Caki2 (cell line): ENCODE data around the gene KIAA1671. TPM values are rescaled to one million over a fixed set of nuclear protein-coding genes. Genes with fewer than 3 reads are reported as not detected.

Source experiments
- DNase-seq: peaks from one replicate; pipeline ENCODE4 v3.0.0-alpha.2; 2015; ENCODE audit warnings: low read depth
- in situ Hi-C: cut with HindIII; loops from 2 replicates; pipeline ENCODE4 v1.10.0; 2016; ENCODE audit warnings: low sequenced_read_pairs, low pct_unique_long_range_greater_than_20kb, mixed read lengths
- total RNA-seq: library from RNA; depleted of rRNA; stranded (reverse); fragments of >200 nt; shearing (Covaris generic); gene quantifications from 2 replicates; pipeline ENCODE4 v1.2.3, GENCODE V29; 2014; ENCODE audit warnings: low replicate concordance

Gene KIAA1671
- total RNA-seq, 1 experiment from 2014 or later: 11.7 TPM

DNA sequence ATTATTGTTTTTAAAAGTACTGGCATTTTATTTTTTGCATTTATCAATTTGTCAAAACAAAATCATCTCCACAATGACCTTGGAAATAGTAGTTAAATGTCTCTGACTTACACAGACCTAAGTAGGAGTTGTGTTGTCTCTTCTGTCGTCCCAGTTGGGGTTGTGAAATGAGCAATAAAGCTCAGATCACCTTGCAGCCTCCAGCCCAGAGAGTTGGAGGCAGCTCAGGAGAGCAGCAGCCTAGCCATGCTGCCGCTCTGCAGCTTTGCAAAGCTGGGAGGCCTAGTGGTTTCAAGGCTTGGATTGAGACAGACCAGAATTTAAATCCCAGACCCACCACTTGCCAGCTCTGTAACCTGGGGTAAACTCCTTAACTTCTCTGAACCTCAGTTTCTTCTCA is 181.9 kb downstream of the KIAA1671 start:
- no peak for DNase-seq
- in situ Hi-C loops: no loop called here

DNA sequence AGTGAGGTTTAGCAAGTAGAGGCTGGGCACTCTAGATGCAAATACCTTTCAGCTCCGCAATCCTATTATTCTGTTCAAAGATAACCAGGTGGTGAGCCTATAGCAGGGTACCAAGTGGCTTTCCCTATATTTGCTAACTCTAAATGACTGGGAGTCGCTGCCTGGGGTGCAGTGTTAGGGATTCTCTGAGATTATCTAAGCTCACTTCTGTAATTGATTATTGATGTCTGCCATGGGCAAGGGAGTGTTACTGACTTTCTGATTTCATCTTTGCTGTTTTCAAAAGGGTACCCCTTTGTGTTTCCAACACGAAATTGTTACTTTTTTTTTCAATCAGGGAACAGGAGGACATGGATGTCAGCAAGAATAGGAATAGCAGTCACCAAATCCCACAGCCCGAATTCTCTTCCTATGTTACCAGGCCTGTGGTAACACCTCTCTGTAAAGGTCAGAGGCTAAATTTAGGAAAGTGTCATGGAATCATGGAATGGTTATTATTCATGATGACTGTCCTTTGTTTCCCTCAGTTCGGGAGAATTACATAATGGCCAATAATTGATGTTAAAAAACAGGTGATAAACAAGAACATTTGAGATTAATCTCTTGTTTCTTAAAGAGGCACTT is 184.5 kb downstream of the KIAA1671 start:
- no peak for DNase-seq
- in situ Hi-C loops: no loop called here

DNA sequence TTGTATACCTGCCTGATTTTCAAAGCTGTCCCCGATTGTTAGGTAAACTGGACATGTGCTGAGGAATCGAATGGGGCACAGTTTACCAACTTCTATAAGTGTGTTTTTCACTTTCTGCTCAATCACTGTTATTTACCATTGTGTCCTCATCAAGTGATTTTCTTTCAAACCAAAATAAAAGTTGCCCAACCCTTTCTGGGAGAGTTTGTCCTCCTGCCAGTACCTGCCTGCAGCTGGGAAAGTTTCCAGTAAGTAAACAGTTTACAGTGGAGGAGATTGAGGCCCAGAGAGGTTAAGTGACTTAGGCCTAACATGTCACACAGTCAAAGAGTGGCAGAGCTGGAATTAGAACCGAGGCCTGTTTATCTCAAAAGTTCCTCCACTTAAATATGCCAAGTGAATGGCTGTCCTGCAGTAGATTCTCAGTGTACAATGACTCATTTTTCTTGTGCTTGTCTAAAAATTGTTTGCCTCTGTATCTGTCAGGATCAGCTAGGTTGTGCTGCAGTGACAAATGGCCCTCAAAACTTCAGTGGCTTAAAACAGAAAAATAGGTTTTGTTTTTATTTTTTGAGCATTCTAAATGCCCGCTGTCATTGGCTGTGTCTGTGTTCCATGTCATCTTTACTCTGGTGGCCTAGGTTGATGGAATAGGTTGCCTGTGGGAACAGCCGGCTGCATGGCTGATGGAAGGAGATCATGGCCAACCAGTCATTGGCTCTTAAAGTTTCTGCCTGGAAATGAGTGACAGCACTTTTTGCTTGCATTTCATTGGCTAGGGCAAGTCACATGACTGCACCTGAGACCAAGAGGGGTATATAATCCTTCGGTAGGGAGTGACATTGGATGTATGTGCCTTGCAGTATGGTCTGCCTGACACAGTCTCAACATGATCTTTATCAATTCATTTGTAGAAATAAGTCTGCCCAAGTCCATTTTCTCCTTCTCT is 185.3 kb downstream of the KIAA1671 start:
- in situ Hi-C loops: no loop called here
- DNase-seq: peak; percentile 13

DNA sequence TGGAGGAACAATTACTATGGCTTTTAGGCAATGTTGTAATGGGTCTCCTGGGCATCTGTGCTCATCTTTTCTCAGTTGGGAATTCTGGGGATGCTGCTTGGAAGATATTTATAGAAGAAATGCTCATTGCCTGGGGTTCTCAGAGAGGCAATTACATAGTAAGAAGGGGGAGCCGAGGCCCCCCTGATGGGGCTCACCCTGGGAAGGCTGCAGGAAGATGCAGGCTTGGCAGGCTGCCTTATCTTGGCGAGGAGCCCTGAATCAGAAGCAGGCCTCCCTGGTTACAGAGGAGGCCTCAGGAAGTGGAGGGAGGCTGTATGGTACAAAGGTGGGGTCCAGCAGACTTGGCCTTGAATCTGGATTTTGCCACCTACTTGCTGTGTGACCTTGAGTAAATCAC is 186.5 kb downstream of the KIAA1671 start:
- no peak for DNase-seq
- in situ Hi-C loops: no loop called here

DNA sequence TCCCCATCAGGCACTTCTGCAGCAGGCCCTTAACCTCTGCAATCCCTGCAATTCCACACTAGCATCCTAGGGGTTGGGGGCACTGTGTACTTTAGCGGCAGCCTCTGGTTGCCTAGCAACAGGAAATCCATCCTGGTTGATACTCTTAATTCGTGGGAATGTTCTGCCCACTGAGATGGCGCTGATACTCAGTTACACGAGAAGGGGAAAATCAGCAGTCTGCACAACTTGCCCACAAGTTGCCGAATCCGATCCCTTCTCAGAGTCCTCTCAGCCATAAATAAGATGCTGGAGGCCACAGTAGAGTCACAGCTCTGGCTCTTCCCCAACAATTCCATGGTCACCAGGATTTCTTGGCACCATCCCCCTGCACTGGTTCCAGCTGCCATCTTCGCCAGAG is 189.6 kb downstream of the KIAA1671 start:
- DNase-seq: no peak
- in situ Hi-C loops: no loop called here

DNA sequence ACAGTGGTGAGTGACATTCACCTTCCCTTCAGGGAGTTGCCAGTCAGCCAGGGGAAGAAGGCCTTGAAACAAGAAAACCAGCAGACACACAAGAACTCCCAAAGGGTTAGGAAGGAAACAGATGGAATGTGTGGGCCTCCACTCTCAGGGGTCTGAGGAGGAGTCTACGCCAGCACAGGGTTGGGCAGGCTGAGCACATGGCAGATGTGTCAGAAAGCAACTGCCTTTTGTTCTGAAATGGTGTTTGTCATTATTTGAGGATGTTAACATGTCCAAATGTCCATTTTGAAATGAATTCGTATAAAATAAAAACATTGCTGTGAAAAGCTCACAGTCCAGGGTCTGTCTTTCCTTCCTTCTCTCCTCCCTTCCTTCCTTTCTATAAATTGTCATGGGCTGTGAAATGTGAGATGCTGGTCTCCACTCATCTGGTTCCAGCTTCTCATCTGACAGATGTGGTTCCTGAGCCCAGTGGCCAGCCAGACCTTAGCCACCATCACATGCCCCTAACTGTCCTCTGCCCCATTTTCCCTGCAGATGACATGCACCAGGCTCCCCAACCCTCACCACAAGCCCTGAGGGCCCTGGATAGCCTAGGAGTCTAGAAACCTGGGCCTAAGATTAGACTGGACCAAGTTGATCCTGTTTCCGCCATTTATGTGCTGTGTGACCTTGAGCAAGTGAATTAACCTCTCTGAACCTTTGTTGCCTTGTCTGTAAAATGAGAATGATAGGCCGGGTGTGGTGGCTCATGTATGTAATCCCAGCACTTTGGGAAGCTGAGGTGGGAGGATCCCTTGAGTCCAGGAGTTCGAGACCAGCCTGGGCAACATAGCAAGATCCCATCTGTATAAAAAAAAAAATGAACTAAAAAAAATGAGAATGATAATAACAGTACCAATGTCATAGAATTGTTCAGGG is 190.9 kb downstream of the KIAA1671 start:
- in situ Hi-C loops: no loop called here

DNA sequence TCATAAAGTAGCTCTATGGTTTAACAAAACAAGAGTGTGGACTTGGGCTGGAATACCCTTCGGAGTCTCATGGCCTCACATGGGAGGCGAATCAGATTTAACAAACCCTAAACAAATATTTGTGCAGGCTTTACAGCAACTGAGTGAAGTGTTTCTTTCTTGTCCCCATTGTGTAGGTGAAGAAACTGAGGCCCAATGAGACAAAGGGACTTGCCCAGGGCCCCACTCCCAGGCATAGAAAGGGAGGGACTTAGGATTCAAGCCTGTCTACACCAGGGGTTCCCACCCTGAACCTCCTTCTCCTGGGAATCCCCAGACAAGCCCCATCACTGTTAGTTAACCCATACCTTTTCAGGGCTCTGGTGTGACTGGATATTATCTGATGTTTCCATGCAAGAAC is 192.0 kb downstream of the KIAA1671 start:
- in situ Hi-C loops: no loop called here
- DNase-seq: no peak

More for the DNA sequence above, 190.9 kb downstream of the KIAA1671 start:
- no peak for DNase-seq

DNA sequence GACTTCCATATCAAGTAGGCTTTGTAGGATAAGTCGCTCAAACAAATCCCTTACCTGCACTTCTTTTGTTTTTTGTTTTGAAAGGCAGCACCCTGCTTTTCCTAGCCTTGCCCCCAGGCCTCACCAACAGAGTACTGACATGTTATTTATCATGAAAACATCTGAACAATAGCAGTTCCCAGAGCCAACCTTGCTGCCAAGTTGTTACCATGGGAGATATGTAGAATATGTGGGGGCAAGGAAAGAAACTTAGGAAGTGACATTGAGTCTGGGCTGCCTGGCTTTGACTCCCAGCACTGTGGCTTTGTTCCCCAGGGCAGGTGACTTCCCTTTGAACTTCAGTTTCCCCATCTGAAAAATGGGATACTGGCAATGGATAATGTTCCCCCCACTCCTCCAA is 193.8 kb downstream of the KIAA1671 start:
- in situ Hi-C loops: no loop called here
- DNase-seq: no peak

DNA sequence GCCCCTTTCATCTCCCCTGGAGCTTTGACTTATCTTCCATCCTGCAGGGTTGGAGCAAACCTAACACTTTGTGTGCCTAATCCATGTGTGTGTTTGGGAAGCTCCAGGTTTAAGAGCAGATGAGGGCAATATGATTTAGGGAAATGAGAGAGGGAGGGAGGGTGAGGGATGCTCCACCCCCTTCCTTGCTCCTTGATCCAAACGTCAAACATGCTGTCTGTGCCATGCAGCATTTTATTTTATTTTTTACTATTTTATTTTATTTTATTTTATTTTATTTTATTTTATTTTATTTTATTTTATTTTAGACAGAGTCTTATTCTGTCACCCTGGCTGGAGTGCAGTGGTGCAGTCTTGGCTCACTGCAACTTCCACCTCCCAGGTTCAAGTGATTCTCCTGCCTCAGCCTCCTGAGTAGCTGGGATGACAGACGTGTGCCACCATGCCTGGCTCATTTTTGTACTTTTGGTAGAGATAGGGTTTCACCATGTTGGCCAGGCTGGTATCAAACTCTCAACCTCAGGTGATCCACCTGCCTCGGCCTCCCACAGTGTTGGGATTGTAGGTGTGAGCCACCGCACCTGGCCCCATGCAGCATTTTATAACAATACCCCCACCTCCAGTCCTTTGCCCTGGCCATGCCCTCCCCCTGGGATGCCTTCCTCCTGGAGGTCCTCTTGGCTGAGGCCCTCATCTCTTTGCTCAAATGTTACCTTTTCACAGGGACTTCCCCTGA is 194.6 kb downstream of the KIAA1671 start:
- in situ Hi-C loops: no loop called here
- DNase-seq: no peak

DNA sequence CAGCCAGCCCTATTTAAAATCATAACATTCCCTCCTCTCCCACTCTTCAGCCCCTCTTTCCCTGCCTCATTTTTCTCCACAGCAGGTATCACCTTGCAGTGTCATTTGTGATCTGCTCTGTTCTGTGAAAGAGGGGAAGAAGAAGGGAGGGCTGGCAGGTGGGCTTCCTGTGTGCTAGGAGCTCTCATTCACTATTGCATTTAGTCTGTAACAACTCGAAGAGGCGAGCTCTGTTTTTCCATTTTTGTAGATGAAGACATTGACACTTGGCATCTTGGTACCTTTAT is 195.1 kb downstream of the KIAA1671 start:
- in situ Hi-C loops: no loop called here
- no peak for DNase-seq

DNA sequence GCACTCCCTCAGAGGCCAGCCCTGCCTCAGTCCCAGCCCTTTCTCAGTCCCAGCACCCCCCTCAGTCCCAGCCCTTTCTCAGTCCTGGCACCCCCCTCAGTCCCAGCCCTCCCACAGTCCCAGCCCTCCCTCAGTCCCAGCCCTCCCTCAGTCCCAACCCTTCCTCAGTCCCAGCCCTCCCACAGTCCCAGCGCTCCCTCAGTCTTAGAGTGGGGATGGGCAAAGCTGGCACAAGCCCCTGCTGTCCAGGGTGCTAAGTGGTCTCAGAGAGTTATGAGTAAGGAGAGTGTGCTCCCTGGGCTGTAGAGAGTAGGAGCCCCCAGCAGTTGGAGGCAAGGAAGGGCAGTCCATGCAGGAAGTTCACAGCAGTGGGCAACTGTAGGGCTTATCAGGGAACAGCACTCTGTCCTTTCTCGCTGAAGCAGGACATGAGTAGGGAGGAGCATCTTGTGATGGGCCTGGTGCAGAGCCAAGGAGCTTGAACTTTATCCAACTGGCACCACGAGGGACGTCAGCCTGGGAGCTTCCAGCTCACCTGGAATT is 195.7 kb downstream of the KIAA1671 start:
- in situ Hi-C loops: no loop called here
- peak; percentile 25 for DNase-seq

DNA sequence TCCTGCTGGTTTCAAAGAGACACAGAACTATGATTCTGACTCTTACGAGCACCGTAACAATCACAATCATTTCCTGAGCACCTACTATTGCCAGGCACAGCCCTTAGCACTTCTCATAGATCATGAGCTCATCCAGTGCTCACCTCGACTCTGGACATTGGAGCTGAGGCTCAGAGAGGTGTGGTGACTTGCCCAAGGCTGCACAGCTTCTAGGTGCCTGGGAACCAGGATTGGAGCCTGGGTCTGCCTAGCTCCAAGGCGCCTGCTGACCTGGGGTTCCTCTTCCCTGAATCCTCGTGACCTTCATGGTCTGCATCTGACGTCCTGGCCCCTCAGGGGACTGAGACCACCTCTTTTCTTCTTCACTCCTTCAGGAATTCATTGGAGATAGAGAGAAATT is 196.5 kb downstream of the KIAA1671 start:
- in situ Hi-C loops: no loop called here
- DNase-seq: no peak

DNA sequence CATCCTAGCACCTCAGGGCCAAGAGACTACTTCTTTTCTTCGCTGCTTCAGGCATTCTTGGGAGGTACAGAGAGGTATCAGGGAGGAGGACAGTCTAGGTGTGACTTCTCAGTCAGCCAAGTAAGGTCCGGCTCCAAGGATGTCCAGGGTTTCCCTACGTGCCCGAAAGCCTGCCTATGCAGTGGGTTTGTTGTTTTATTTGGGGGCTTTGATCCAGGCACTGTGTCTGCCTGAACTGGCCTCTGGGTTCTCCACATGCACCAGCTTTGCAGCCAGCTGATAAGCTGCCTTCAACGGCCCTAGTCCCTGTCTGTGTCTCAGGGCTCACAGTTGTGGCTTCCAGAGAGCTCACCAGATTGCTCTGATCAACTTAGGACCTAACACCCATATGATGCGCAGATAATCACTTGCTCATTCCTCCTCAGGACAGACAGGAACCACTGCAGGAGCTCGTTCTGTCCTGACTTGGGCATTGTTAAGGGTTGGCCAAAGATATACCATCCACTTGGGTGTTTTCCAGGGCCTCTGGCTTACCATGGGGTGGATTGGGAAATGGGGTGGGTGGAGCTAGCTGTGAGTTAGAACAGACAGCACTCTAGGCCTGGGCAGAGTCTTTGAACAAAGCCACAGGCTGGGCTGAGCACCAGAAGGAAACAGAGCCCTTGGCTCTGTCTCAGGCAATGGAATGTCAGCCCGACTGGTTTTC is 201.6 kb downstream of the KIAA1671 start:
- DNase-seq: no peak
- in situ Hi-C loops: no loop called here

DNA sequence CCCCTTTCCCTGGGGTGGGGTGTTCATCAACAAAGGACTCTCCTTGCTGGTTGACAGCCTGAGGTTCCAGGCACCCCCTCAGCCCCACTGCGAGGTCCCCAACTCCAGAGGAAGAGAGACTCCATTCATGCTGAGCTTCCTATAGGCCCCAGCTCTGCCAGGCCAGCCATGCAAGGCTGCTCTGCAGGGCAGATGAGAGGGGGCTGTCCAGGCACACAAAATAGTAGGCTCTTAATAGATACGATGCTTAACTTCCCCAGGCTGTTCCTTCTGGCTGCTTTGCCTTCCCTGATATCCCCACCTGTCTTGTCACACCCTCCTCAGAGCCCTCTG is 202.1 kb downstream of the KIAA1671 start:
- in situ Hi-C loops: no loop called here
- no peak for DNase-seq

DNA sequence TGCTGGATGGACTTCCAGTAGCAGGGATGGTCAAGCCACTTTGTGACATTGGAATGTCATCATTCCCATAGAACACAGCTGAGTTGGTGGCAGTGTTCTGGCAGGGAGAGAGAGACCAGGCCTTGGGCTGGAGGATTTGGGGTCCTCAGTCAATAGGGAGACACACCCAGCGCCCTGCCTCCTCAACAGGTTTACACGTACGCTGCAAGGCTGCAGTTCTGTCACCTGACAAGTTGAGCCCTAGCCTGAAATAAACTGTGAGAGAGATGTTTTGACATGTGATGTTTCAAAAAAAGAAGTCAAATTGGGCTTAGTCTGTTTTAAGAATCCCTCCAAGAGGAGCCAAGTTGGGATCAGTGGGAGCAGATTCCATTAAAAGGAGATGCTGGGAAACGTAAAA is 204.2 kb downstream of the KIAA1671 start:
- in situ Hi-C loops: no loop called here

DNA sequence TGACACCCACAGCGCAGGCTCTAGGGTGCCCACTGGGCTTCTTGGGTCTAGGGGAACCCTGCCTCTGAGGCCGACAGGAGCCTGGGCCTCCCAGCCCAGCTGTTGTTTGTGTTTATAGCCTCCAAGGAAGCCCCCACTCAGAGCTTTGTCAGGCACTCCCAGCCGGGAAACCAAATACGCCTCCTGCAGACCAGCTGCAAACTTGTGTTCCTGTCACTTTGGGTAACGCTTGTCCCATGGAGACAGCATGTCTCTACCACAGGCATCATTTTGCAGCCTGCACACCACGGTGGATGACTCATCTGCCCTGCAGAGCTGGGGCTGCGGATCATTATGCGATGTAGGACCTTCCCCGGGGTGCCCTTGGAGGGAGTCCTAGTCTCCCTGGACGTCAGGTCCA is 206.5 kb downstream of the KIAA1671 start:
- in situ Hi-C loops: no loop called here
- no peak for DNase-seq

More for the DNA sequence above, 204.2 kb downstream of the KIAA1671 start:
- no peak for DNase-seq

DNA sequence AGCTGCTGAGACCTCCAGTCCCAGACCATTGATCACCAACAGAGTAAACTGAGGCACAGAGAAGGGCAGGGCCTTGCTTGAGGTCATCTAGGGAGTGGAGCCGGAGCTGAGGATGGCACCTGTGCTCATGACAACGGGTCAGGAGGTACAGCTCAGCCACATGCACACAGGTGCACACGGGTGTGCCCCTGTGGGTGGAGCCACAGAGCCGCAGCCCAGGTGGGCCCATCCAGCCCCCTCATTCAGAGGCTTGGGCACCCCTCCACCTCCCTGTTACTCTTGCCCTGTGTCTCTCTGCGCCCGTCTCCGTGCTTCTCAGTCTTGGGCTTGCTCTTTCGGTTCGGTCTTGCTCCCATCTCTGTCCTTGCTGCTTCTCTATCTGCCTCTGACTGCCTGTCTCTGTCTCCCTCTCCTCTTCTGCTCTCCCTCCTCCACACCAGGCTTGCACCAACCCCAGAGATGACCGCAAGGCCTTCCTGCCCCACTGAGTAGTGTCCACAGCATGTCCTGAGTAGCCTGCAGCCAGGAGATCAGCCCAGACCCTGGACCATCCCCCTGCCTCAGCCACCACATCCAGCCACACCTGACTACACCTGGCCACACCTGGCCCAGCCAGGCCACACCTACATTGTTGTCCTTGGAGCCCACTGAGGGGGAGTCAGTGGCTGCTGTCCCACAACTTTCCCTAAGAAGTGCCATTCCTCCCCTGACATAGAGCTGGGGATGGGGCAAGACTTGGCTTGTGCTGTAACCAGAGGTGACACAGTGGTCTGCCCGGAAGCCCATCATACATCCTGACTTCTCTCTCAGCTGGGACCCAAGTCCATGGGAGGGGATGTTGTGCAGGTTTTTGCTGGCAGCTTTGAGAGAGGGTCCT is 207.8 kb downstream of the KIAA1671 start:
- in situ Hi-C loops: no loop called here
- DNase-seq: no peak
